HEK293 (cell line): Measurements from ENCODE around the gene PPP2R1B.

Source experiments
- CTCF ChIA-PET: fragments of 350-600 bp; formaldehyde crosslinking; extraction: SDS; loops from one replicate; lab custom pipeline; 2021; ENCODE audit warnings: antibody characterized with exemption; lab: Yijun Ruan, JAX
- POLR2A ChIA-PET: fragments of 300-600 bp; formaldehyde crosslinking; extraction: SDS; loops from one replicate; lab custom pipeline; 2020; ENCODE audit warnings: antibody characterized with exemption, inconsistent platforms; lab: Yijun Ruan, JAX
- H3K27ac ChIP-seq: fragments of 200-500 bp; sonication (Bioruptor generic); 2 replicates; pipeline ENCODE4 v1.5.1; 2014; ENCODE audit warnings: low read depth, low read length, control low read depth, inconsistent platforms; ENCODE audit errors: extremely low read depth
- H3K36me3 ChIP-seq, 2 experiments: fragments of 200-500 bp in 1 of 2; sonication (Bioruptor generic) in 1 of 2; 1 replicate in 1 of 2; 2 replicates in 1 of 2; pipeline ENCODE4 v1.5.1; 2014 to 2017; ENCODE audit warnings: inconsistent platforms in 2 of 2, low read length in 2 of 2; ENCODE audit not compliant: control insufficient read depth in 2 of 2, insufficient read depth in 1 of 2
- H3K4me1 ChIP-seq: fragments of 200-500 bp; sonication (Bioruptor generic); 2 replicates; pipeline ENCODE4 v1.5.1; 2014; ENCODE audit warnings: mild to moderate bottlenecking, low read length, inconsistent platforms; ENCODE audit not compliant: control insufficient read depth, insufficient read depth
- H3K4me3 ChIP-seq: 2 replicates; pipeline ENCODE4 v1.5.1; 2011; ENCODE audit warnings: low read depth, mild to moderate bottlenecking, control low read depth, low read length, moderate library complexity
- H3K9me3 ChIP-seq: fragments of 200-500 bp; sonication (Bioruptor generic); 2 replicates; pipeline ENCODE4 v1.5.1; 2014; ENCODE audit warnings: low read depth, low read length, inconsistent platforms; ENCODE audit not compliant: control insufficient read depth, insufficient read depth
- GLI4 ChIP-seq: fragments of 450-650 bp; formaldehyde crosslinking; IDR thresholded peaks from 2 replicates; pipeline ENCODE4 v1.5.1; 2016; ENCODE audit warnings: missing biosample characterization, missing genetic modification characterization
- MEIS1 ChIP-seq: sonication (generic); formaldehyde crosslinking; IDR thresholded peaks from 2 replicates; pipeline ENCODE4 v1.8.1; 2022; ENCODE audit warnings: missing genetic modification reagents, mild to moderate bottlenecking, borderline replicate concordance
- SETDB1 ChIP-seq: IDR thresholded peaks from one replicate; pipeline ENCODE4 v1.6.1; 2017; ENCODE audit warnings: mild to moderate bottlenecking, low read length, moderate library complexity, mixed read lengths; ENCODE audit not compliant: insufficient read length
- WT1 ChIP-seq: fragments of 450-650 bp; formaldehyde crosslinking; IDR thresholded peaks from 2 replicates; pipeline ENCODE4 v1.5.1; 2016; ENCODE audit warnings: missing biosample characterization, missing genetic modification characterization
- ZFP3 ChIP-seq: fragments of 450-650 bp; formaldehyde crosslinking; IDR thresholded peaks from 2 replicates; pipeline ENCODE4 v1.5.1; 2016; ENCODE audit warnings: low read depth, missing biosample characterization, missing genetic modification characterization
- ZFP41 ChIP-seq: fragments of 450-650 bp; formaldehyde crosslinking; IDR thresholded peaks from 2 replicates; pipeline ENCODE4 v1.5.1; 2016; ENCODE audit warnings: missing biosample characterization, missing genetic modification characterization, borderline replicate concordance
- ZNF223 ChIP-seq: fragments of 450-650 bp; formaldehyde crosslinking; IDR thresholded peaks from 2 replicates; pipeline ENCODE4 v1.5.1; 2016; ENCODE audit warnings: missing biosample characterization, missing genetic modification characterization
- ZNF23 ChIP-seq: fragments of 450-650 bp; formaldehyde crosslinking; IDR thresholded peaks from 2 replicates; pipeline ENCODE4 v1.5.1; 2016; ENCODE audit warnings: missing biosample characterization, missing genetic modification characterization, borderline replicate concordance
- ZNF248 ChIP-seq: fragments of 450-650 bp; formaldehyde crosslinking; IDR thresholded peaks from 2 replicates; pipeline ENCODE4 v1.5.1; 2017; ENCODE audit warnings: missing biosample characterization, missing genetic modification characterization
- ZNF354C ChIP-seq: fragments of 450-650 bp; formaldehyde crosslinking; IDR thresholded peaks from 2 replicates; pipeline ENCODE4 v1.5.1; 2016; ENCODE audit warnings: missing biosample characterization, missing genetic modification characterization, low read depth, borderline replicate concordance
- ZNF433 ChIP-seq: fragments of 450-650 bp; formaldehyde crosslinking; IDR thresholded peaks from 2 replicates; pipeline ENCODE4 v1.5.1; 2016; ENCODE audit warnings: missing biosample characterization, missing genetic modification characterization, low read depth
- ZNF560 ChIP-seq: fragments of 450-650 bp; formaldehyde crosslinking; IDR thresholded peaks from 2 replicates; pipeline ENCODE4 v1.5.1; 2017; ENCODE audit warnings: missing biosample characterization, missing genetic modification characterization, borderline replicate concordance
- ZSCAN16 ChIP-seq: fragments of 450-650 bp; formaldehyde crosslinking; IDR thresholded peaks from 2 replicates; pipeline ENCODE4 v1.5.1; 2016; ENCODE audit warnings: missing biosample characterization, missing genetic modification characterization
- TF ChIP-seq, protein P1 (sequence below): fragments of 450-650 bp; formaldehyde crosslinking; IDR thresholded peaks from 2 replicates; pipeline ENCODE4 v1.5.1; 2016; ENCODE audit warnings: missing biosample characterization, missing genetic modification characterization
- TF ChIP-seq, protein P2 (sequence below): fragments of 450-650 bp; formaldehyde crosslinking; IDR thresholded peaks from 2 replicates; pipeline ENCODE4 v1.5.1; 2016; ENCODE audit warnings: missing biosample characterization, missing genetic modification characterization
- TF ChIP-seq, protein P3 (sequence below): fragments of 450-650 bp; IDR thresholded peaks from 2 replicates; pipeline ENCODE4 v1.5.1; 2018; ENCODE audit warnings: missing biosample characterization, mild to moderate bottlenecking, missing genetic modification characterization
- TF ChIP-seq, protein P4 (sequence below): fragments of 450-650 bp; formaldehyde crosslinking; IDR thresholded peaks from 2 replicates; pipeline ENCODE4 v1.5.1; 2017; ENCODE audit warnings: missing biosample characterization, missing genetic modification characterization

PPP2R1B gene

DNA sequence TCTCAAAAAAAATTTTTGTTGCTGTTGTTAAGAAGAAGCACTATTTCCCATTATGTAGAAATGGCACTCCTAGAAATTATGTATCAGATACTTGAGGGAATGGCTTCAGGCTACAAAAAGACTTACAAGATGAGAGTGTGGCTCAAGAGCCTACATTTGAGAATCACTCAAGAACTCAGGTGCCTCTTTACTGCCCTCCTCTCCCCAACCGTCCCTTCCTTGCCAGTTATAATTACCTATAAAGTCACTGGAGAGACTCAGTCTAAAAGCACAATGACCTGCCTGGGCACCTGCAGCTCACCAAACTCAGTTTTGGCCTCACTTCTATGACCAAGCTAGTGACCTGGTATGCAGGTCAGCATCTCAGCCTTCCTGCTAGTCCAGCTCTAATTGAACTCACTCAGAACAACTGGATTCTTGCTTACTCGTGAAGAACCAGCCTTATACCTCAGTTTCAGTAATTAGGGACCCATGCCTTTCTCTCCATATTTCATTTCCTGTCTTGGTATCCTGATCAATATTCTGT lies 41.9 kb upstream of the PPP2R1B start:
- POLR2A ChIA-PET = interaction anchor here (0.6 kb wide), 1 partner anchor 18 kb away, joined by 4 read pairs; no protein-coding TSS in a partner anchor
- no peak overlapping the region for H3K4me3 ChIP-seq
- no peaks in the 10 kb centered on the region for H3K4me1 ChIP-seq
- CTCF ChIA-PET = interaction anchor here (0.7 kb wide), 1 partner anchor 30 kb away, joined by 3 read pairs; no protein-coding TSS in a partner anchor
- peaks cover 5 to 40% of the 10 kb centered on the region in 2 experiments; a peak in 2 of 3 replicates for H3K36me3 ChIP-seq
- no peak overlapping the region for H3K27ac ChIP-seq
- H3K9me3 ChIP-seq = no peaks in the 10 kb centered on the region
- TF ChIP-seq WT1 = no peak
- TF ChIP-seq SETDB1 = no peak
- TF ChIP-seq, protein P1, sequence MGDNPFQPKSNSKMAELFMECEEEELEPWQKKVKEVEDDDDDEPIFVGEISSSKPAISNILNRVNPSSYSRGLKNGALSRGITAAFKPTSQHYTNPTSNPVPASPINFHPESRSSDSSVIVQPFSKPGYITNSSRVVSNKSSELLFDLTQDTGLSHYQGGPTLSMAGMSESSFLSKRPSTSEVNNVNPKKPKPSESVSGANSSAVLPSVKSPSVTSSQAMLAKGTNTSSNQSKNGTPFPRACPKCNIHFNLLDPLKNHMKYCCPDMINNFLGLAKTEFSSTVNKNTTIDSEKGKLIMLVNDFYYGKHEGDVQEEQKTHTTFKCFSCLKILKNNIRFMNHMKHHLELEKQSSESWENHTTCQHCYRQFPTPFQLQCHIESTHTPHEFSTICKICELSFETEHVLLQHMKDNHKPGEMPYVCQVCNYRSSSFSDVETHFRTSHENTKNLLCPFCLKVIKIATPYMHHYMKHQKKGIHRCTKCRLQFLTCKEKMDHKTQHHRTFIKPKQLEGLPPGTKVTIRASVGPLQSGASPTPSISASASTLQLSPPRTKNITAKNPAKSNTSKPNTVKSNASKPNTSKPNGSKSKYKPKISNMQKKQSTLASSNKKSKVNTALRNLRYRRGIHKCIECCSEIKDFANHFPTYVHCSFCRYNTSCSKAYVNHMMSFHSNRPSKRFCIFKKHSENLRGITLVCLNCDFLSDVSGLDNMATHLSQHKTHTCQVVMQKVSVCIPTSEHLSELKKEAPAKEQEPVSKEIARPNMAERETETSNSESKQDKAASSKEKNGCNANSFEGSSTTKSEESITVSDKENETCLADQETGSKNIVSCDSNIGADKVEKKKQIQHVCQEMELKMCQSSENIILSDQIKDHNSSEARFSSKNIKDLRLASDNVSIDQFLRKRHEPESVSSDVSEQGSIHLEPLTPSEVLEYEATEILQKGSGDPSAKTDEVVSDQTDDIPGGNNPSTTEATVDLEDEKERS (tag by site-specific recombination) = no peak

DNA sequence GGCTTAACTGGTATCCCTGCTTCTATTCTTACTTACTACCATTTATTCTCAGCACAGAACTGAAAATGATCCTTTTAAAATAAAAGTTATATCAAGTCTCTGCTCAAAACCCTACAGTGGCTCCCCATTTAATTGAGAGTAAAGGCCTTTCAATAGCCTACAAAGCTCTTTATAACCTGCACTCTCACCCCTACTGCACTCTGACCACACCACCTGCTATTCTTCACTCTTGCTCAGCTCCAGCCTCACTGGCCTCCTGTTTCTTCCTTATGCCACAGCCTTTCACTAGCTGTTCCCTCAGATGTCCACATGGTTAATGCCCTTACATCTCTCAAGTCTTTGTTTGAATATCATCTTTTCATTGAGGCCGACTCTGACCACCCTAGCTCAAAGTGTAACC lies 40.9 kb upstream of the PPP2R1B start:
- Histone ChIP-seq H3K9me3 (no peaks in the 10 kb centered on the region), H3K4me3 (no peak overlapping the region), H3K4me1 (no peaks in the 10 kb centered on the region), H3K27ac (no peak overlapping the region), H3K36me3 (peaks cover 2 to 42% of the 10 kb centered on the region in 2 experiments; a peak in 2 of 3 replicates)
- ChIA-PET POLR2A (interaction anchor here (1.2 kb wide), 1 partner anchor 40 kb away, joined by 3 read pairs; no protein-coding TSS in a partner anchor), CTCF (interaction anchor here (0.6 kb wide), 1 partner anchor 1053 kb away, joined by 3 read pairs; no protein-coding TSS in a partner anchor)
- no peak for TF ChIP-seq MEIS1 (CRISPR knock-in tag)
- no peak for TF ChIP-seq ZNF354C (tag by site-specific recombination)
- TF ChIP-seq ZFP41 (tag by site-specific recombination) = no peak
- TF ChIP-seq ZNF23 (tag by site-specific recombination) = no peak
- TF ChIP-seq, protein P2, sequence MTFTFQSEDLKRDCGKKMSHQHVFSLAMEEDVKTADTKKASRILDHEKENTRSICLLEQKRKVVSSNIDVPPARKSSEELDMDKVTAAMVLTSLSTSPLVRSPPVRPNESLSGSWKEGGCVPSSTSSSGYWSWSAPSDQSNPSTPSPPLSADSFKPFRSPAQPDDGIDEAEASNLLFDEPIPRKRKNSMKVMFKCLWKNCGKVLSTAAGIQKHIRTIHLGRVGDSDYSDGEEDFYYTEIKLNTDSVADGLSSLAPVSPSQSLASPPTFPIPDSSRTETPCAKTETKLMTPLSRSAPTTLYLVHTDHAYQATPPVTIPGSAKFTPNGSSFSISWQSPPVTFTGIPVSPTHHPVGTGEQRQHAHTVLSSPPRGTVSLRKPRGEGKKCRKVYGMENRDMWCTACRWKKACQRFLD (tag by site-specific recombination) = no peak

DNA sequence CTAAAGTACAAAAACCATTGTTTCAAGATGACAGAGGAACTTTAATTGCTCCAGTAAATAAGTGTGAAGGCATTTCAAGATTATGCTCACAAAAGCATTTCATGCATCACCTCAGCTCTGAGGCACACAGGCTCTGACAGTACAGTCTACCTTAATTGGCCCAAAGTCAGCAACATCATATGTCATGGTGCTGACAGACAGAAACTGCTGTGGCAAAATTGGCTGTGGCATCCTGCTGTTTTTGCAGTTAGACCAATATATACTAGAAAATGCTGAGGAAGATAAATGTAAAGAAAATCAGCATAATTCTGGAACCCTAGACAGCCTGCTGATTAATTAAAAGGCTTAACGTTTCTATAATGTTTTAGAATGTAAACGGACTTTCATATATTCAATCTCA lies 34.9 kb upstream of the PPP2R1B start:
- no peaks in the 10 kb centered on the region for H3K9me3 ChIP-seq
- TF ChIP-seq ZNF433 (tag by site-specific recombination) = no peak
- TF ChIP-seq, protein P3, sequence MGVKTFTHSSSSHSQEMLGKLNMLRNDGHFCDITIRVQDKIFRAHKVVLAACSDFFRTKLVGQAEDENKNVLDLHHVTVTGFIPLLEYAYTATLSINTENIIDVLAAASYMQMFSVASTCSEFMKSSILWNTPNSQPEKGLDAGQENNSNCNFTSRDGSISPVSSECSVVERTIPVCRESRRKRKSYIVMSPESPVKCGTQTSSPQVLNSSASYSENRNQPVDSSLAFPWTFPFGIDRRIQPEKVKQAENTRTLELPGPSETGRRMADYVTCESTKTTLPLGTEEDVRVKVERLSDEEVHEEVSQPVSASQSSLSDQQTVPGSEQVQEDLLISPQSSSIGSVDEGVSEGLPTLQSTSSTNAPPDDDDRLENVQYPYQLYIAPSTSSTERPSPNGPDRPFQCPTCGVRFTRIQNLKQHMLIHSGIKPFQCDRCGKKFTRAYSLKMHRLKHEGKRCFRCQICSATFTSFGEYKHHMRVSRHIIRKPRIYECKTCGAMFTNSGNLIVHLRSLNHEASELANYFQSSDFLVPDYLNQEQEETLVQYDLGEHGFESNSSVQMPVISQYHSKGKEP (tag by site-specific recombination) = no peak
- TF ChIP-seq ZNF560 = no peak
- TF ChIP-seq GLI4 (tag by site-specific recombination) = no peak
- TF ChIP-seq, protein P4, sequence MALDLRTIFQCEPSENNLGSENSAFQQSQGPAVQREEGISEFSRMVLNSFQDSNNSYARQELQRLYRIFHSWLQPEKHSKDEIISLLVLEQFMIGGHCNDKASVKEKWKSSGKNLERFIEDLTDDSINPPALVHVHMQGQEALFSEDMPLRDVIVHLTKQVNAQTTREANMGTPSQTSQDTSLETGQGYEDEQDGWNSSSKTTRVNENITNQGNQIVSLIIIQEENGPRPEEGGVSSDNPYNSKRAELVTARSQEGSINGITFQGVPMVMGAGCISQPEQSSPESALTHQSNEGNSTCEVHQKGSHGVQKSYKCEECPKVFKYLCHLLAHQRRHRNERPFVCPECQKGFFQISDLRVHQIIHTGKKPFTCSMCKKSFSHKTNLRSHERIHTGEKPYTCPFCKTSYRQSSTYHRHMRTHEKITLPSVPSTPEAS = no peak
- TF ChIP-seq ZNF223 (tag by site-specific recombination) = no peak
- no peak for TF ChIP-seq ZSCAN16 (tag by site-specific recombination)
- TF ChIP-seq ZFP3 (tag by site-specific recombination) = no peak
- TF ChIP-seq ZNF248 (tag by site-specific recombination) = no peak
- H3K4me1 ChIP-seq = no peaks in the 10 kb centered on the region
- POLR2A ChIA-PET = no interaction called here
- H3K36me3 ChIP-seq = peaks cover 0 to 38% of the 10 kb centered on the region in 2 experiments; a peak in 2 of 3 replicates
- CTCF ChIA-PET = no interaction called here
- no peak overlapping the region for H3K4me3 ChIP-seq
- H3K27ac ChIP-seq = no peak overlapping the region
